Left lung (tissue), 10 donors: ENCODE data around the gene CKLF. TPM values are rescaled to one million over a fixed set of nuclear protein-coding genes. Genes with fewer than 3 reads are reported as not detected.

Experiments
- ATAC-seq: fragments of 200-7000 bp; cut with Tn5 transposase; one replicate; pipeline ENCODE4 v1.9.1; 2020; ENCODE audit warnings: moderate library complexity
- DNase-seq, 4 donors: peaks; one replicate each; pipeline ENCODE4 v3.0.0-alpha.2; 2013 to 2020
- H3K27ac ChIP-seq, 2 donors: fragments of 200-600 bp; sonication (generic) in 1 of 2; one replicate each; pipeline versions ENCODE4 v1.5.0 to v1.8.0; 2020 to 2021
- H3K27me3 ChIP-seq, 2 donors: fragments of 200-600 bp; sonication (generic) in 1 of 2; one replicate each; pipeline versions ENCODE4 v1.5.0 to v1.8.0; 2020 to 2021
- H3K36me3 ChIP-seq, 2 donors: fragments of 200-600 bp; sonication (generic) in 1 of 2; one replicate each; pipeline versions ENCODE4 v1.5.0 to v1.8.0; 2020 to 2021
- H3K4me1 ChIP-seq, 2 donors: fragments of 200-600 bp; one replicate each; pipeline ENCODE4 v1.8.0; 2021
- H3K4me3 ChIP-seq, 2 donors: fragments of 200-600 bp; sonication (generic) in 1 of 2; one replicate each; pipeline versions ENCODE4 v1.5.0 to v1.8.0; 2020 to 2021; ENCODE audit warnings: mild to moderate bottlenecking in 1 of 2
- H3K9me3 ChIP-seq, 2 donors: fragments of 200-600 bp; sonication (generic) in 1 of 2; one replicate each; pipeline versions ENCODE4 v1.5.0 to v1.8.0; 2020 to 2021
- intact Hi-C, 2 donors: fragments of 100-400 bp; cut with DNase I; formaldehyde crosslinking; loops; one replicate each; pipeline versions ENCODE4 v1.11.2 to v1.14.2; 2022
- polyA plus RNA-seq, 6 donors: library from polyadenylated mRNA; unstranded; fragments of 120-200 nt; gene quantifications; one replicate each; pipeline ENCODE4 v1.2.1, GENCODE V29; 2013; ENCODE audit not compliant: insufficient read length in 6 of 6
- total RNA-seq, 2 donors: library from RNA; stranded (reverse); fragmentation: NEBNext Ultra II Directional; extraction: Animal tissue kit (Norgen Biotek cat#: 25700); gene quantifications; one replicate each; pipeline ENCODE4 v1.2.1, GENCODE V29; 2021
- TF ChIP-seq, protein P1 (sequence below), 2 donors: fragments of 200-600 bp; sonication (generic) in 1 of 2; IDR thresholded peaks; one replicate each; pipeline versions ENCODE4 v1.5.0 to v1.8.0; 2021; ENCODE audit warnings: antibody characterized with exemption in 2 of 2
- donor health status: DM: no; HTN: yes; CAD: no.
- donor health status: DM: no; HTN: no; CAD: no.

The CKLF gene
- total and polyA plus RNA-seq, 8 donors = 41.6 to 66.3 (median 42.9) TPM

DNA sequence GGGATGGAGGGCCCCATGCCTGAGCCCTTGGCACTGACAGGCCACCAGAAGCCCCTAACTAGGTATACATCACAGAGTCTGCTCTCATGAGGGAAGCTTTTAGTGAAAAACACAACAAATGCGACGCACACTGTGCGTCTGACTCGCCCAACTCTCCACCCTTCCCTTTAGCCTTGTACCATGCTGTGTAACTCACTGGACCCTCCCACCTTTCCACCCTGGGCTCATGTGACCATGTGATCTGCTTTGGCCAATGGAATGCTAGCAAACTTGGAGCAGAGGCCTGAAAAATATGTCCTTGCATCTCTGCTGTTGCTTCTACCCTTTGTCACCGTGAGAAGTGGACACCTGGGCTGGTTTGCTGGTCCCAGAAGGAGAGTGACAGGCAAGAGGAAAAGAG is 24.1 kb upstream of the CKLF start:
- Histone ChIP-seq H3K27me3 (no peaks in the 10 kb centered on the region), H3K9me3 (no peaks in the 10 kb centered on the region), H3K36me3 (peaks cover 0 to 76% of the 10 kb centered on the region in 2 donors), H3K4me3 (no peak overlapping the region), H3K4me1 (peaks cover 0 to 41% of the 10 kb centered on the region in 2 donors), H3K27ac (no peak overlapping the region)
- no peak for DNase-seq
- intact Hi-C loops = no loop called here
- ATAC-seq = no peak
- TF ChIP-seq, protein P1, sequence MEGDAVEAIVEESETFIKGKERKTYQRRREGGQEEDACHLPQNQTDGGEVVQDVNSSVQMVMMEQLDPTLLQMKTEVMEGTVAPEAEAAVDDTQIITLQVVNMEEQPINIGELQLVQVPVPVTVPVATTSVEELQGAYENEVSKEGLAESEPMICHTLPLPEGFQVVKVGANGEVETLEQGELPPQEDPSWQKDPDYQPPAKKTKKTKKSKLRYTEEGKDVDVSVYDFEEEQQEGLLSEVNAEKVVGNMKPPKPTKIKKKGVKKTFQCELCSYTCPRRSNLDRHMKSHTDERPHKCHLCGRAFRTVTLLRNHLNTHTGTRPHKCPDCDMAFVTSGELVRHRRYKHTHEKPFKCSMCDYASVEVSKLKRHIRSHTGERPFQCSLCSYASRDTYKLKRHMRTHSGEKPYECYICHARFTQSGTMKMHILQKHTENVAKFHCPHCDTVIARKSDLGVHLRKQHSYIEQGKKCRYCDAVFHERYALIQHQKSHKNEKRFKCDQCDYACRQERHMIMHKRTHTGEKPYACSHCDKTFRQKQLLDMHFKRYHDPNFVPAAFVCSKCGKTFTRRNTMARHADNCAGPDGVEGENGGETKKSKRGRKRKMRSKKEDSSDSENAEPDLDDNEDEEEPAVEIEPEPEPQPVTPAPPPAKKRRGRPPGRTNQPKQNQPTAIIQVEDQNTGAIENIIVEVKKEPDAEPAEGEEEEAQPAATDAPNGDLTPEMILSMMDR (IDR thresholded peaks at IDR 0.05) = no peak

DNA sequence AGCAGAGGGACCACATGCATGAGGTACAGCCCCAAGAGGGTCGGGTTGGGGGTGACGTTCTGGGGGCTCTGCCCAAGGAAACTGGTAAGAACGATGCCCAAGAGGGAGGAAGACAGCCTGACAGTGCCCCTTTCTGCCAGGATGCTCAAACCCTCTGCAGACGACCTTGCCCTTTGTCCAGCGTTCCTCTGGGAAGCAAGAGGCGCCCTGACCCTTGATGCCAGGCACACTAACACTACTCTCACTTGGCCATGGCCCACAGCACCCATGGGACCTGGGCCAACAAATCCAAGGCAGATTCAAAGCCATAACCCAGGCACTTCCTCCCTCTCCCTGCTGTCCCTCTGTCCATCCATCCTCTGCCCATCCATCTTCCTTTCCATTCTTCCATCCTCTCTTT is 22.9 kb upstream of the CKLF start:
- no peak overlapping the region for H3K27ac ChIP-seq
- no peak for ATAC-seq
- intact Hi-C loops = no loop called here
- TF ChIP-seq, protein P1 (IDR thresholded peaks at IDR 0.05) = no peak
- no peaks in the 10 kb centered on the region for H3K27me3 ChIP-seq
- H3K4me3 ChIP-seq = no peak overlapping the region
- DNase-seq = no peak
- H3K4me1 ChIP-seq = peaks cover 0 to 29% of the 10 kb centered on the region in 2 donors
- H3K9me3 ChIP-seq = no peaks in the 10 kb centered on the region
- H3K36me3 ChIP-seq = peaks cover 0 to 87% of the 10 kb centered on the region in 2 donors

DNA sequence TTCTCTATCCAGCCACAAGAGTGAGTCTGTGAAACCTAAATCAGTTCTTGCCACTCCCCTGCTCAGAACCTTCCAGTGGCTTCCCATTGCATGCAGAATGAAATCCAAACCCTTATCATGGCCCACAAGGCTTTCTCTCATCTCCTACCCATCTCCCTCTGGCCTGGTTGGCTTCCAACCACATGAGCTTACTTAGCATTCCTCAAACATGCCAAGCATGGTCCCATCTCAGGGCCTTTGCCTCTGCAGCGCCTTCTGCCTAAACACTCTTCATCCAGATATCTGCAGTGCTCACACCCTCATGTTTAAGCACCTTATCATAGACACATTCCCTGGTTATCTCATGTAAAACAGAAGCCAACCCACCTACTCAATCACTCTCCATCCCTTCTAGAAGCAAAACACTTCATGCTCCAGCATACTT is 18.0 kb upstream of the CKLF start:
- H3K36me3 ChIP-seq = peaks cover 0 to 73% of the 10 kb centered on the region in 2 donors
- H3K27ac ChIP-seq = no peak overlapping the region
- DNase-seq (no peak), ATAC-seq (no peak)
- TF ChIP-seq, protein P1 (IDR thresholded peaks at IDR 0.05) = no peak
- no peak overlapping the region for H3K4me3 ChIP-seq
- H3K27me3 ChIP-seq = no peaks in the 10 kb centered on the region
- H3K4me1 ChIP-seq = peaks cover 0 to 1% of the 10 kb centered on the region in 2 donors
- no peaks in the 10 kb centered on the region for H3K9me3 ChIP-seq
- intact Hi-C loops = no loop called here

DNA sequence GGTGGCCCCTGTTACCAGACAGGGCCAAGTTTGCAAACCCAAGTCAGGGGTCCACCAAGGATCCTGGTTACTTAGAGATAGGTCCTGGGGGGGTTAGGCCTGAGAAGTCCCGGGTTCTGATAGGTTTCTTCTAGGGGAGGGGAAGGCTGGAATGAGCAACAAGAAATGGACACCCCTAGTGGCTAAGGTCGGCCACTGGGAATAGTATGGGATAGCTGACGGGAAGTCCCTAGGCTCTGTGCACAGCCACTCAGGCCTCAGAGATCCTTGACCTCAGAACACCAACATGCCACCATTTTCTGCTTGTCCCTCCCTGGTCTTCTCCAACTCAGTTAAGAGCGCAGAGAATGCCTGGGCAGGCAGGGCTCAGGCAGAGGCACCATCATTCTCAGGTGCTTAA is 15.9 kb upstream of the CKLF start:
- Histone ChIP-seq H3K27ac (no peak overlapping the region), H3K36me3 (peaks cover 0 to 57% of the 10 kb centered on the region in 2 donors), H3K27me3 (no peaks in the 10 kb centered on the region), H3K4me3 (no peak overlapping the region), H3K4me1 (peaks cover 0 to 12% of the 10 kb centered on the region in 2 donors), H3K9me3 (no peaks in the 10 kb centered on the region)
- DNase-seq (no peak), ATAC-seq (no peak)
- intact Hi-C loops = no loop called here
- TF ChIP-seq, protein P1 (IDR thresholded peaks at IDR 0.05) = no peak

DNA sequence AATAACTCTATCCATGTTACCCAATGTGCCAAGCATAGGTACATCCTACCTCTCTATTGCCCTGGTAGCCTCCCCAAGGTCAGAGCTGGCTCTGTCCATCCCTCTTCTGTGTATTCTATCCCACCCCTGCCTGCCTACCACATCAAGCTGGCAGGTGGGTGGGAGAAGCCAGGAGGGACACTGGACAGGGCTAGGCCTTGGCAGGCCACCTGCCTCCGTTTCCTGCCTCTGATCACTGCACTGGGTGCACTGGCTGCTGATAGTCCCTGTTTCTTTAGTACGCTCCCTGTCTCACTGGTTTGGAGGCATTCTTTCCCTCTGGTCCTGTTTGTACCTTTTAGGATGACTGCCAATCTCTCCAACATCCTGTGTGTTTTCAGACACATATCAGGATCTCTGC is 15.1 kb upstream of the CKLF start:
- ATAC-seq = no peak

More for the DNA sequence above, 15.1 kb upstream of the CKLF start:
- Histone ChIP-seq H3K4me1 (peaks cover 0 to 12% of the 10 kb centered on the region in 2 donors), H3K36me3 (peaks cover 0 to 57% of the 10 kb centered on the region in 2 donors), H3K9me3 (no peaks in the 10 kb centered on the region), H3K27me3 (no peaks in the 10 kb centered on the region), H3K27ac (no peak overlapping the region), H3K4me3 (no peak overlapping the region)
- intact Hi-C loops = no loop called here
- TF ChIP-seq, protein P1 (IDR thresholded peaks at IDR 0.05) = no peak
- no peak for DNase-seq
